ENCODE results near the gene SMARCA4.
"Not testable (repeated sequence)": the region's sequence is repeated elsewhere in the genome, so short reads cannot be mapped to it uniquely, and the experiment has no call there.

SMARCA4 gene

GRCh38 chr19:10981252-10981895 is 20.5 kb downstream of the SMARCA4 start:
- DNase-seq, result no peak

- no peak for DNase-seq
These were observed 22.2 kb downstream of the SMARCA4 start for GRCh38 chr19:10983026-10983425.

- no peak for DNase-seq
These were observed 23.4 kb downstream of the SMARCA4 start for GRCh38 chr19:10984166-10984735.

GRCh38 chr19:10985502-10985901 is 24.7 kb downstream of the SMARCA4 start:
- DNase-seq, result no peak

GRCh38 chr19:10986301-10987127 is 25.7 kb downstream of the SMARCA4 start:
- DNase-seq, result no peak

GRCh38 chr19:10987571-10988297 is 26.9 kb downstream of the SMARCA4 start:
- DNase-seq, result no peak

- no peak for DNase-seq
These were observed 27.6 kb downstream of the SMARCA4 start for GRCh38 chr19:10988380-10988779.

GRCh38 chr19:10988921-10989320 is 28.1 kb downstream of the SMARCA4 start:
- no peak for DNase-seq

- no peak for DNase-seq
These were observed 30.2 kb downstream of the SMARCA4 start for GRCh38 chr19:10991076-10991475.

- DNase-seq, result no peak
These were observed 30.8 kb downstream of the SMARCA4 start for GRCh38 chr19:10991521-10992081.

- DNase-seq, result not testable (repeated sequence)
These were observed 31.3 kb downstream of the SMARCA4 start for GRCh38 chr19:10992174-10992573.

GRCh38 chr19:10995926-10996600 is 35.2 kb downstream of the SMARCA4 start:
- no peak for DNase-seq

- peak; percentile 4 for DNase-seq
These were observed 37.3 kb downstream of the SMARCA4 start for GRCh38 chr19:10998045-10998533.

- no peak for DNase-seq
These were observed 37.8 kb downstream of the SMARCA4 start for GRCh38 chr19:10998666-10999065.

GRCh38 chr19:11005521-11005920 is 44.7 kb downstream of the SMARCA4 start:
- no peak for DNase-seq

GRCh38 chr19:11007385-11007784 is 46.6 kb downstream of the SMARCA4 start:
- DNase-seq, result no peak

GRCh38 chr19:11007962-11008532 is 47.2 kb downstream of the SMARCA4 start:
- no peak for DNase-seq

GRCh38 chr19:11010041-11010440 is 49.2 kb downstream of the SMARCA4 start:
- DNase-seq, result no peak

GRCh38 chr19:11012507-11012906 is 51.7 kb downstream of the SMARCA4 start:
- DNase-seq, result no peak

- no peak for DNase-seq
These were observed 52.9 kb downstream of the SMARCA4 start for GRCh38 chr19:11013771-11014170.

GRCh38 chr19:11014403-11014911 is 53.6 kb downstream of the SMARCA4 start:
- DNase-seq, result no peak

GRCh38 chr19:11016631-11017030 is 55.8 kb downstream of the SMARCA4 start:
- no peak for DNase-seq
